C4-2B (cell line): ENCODE data around the gene VSX2.

Experiments used
- H3K27ac ChIP-seq: fragments of 450-650 bp; 2 replicates; pipeline ENCODE4 v1.5.1; 2017
- ZFX ChIP-seq: fragments of 450-650 bp; IDR thresholded peaks from 2 replicates; pipeline ENCODE4 v1.6.1; 2017
- TF ChIP-seq, protein P1 (sequence below): fragments of 450-650 bp; conservative IDR thresholded peaks from 2 replicates; pipeline ENCODE4 v1.5.1; 2017; ENCODE audit warnings: mild to moderate bottlenecking

The VSX2 gene

DNA sequence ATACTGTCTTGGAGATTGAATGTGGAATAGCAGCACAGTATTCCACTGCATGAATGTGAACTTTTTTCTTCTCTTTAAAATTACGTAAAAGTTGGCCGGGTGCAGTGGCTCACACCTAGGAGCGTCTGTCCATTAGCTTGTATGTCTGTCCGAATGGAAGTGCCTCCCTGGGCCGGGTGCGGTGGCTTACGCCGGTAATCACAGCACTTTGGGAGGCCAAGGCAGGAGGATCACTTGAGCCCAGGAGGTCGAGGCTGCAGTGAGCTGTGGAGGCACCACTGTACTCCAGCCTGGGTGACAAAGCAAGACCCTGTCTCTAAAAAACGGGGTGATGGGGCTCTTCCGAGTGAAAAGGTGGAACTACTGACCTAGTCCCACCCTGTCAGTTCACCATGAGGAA is 22.6 kb upstream of the VSX2 start:
- no peak overlapping the region for H3K27ac ChIP-seq
- TF ChIP-seq, protein P1, sequence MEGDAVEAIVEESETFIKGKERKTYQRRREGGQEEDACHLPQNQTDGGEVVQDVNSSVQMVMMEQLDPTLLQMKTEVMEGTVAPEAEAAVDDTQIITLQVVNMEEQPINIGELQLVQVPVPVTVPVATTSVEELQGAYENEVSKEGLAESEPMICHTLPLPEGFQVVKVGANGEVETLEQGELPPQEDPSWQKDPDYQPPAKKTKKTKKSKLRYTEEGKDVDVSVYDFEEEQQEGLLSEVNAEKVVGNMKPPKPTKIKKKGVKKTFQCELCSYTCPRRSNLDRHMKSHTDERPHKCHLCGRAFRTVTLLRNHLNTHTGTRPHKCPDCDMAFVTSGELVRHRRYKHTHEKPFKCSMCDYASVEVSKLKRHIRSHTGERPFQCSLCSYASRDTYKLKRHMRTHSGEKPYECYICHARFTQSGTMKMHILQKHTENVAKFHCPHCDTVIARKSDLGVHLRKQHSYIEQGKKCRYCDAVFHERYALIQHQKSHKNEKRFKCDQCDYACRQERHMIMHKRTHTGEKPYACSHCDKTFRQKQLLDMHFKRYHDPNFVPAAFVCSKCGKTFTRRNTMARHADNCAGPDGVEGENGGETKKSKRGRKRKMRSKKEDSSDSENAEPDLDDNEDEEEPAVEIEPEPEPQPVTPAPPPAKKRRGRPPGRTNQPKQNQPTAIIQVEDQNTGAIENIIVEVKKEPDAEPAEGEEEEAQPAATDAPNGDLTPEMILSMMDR, result no peak
- TF ChIP-seq ZFX, result no peak

DNA sequence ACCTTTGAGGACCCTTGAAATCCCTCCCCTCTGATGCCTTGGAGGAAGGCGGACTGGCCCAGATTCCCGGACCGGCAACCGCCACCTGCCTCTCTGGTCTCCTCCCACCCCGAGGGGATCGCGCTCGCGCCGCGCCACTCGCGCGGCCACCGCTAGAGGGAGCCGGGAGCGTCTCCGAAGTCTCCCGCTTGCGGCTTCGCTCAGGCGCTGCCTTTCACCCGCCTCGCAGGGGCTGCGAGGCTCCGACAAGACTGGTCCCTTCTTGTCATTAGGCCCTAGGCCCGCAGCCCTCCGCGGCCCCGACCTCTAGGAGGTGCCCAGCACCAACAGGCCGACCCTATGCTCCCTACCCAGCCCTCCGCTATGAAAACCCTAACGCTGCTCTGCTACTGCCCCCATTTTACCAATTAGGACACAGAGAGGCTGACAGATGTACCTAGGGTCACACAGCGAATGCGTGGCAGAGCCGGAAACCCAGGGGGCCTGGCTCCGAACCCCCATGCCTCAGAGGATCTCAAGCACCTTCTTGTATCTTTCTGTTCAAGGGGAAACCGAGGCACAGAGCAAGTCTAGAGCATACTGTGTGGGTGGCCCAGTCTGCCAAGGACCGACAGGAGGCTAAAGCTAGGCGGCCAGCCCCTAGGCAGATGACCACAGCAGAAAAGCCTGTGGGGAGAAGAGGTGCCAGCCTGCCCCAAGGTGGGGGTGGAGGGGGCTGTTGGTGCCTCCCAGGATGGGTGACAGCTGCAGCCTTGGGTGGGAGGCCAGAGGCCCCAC is 21.4 kb upstream of the VSX2 start:
- H3K27ac ChIP-seq, result no peak overlapping the region
- no peak for TF ChIP-seq ZFX
- TF ChIP-seq, protein P1, result peak; percentile 99

DNA sequence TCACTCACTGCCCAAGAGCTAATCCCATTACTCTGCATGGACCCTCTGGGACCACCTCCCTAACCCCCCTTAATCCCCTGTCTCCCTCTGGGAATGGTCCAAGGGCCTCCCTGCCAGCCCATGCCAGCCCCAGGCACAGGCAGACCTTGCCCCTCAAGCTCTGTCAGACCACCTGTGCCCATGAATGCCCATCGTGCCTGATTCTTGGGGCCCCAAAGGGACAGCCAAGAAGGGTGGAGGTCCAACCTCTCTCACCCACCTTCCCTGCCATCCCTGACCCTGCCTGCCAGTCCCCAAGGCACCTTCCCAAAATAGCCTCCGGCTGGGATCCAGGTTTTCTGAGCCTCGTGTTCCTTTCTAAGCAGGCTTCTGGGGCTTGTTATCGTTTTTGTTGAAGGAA is 20.8 kb upstream of the VSX2 start:
- H3K27ac ChIP-seq, result no peak overlapping the region
- TF ChIP-seq, protein P1, result no peak
- no peak for TF ChIP-seq ZFX

DNA sequence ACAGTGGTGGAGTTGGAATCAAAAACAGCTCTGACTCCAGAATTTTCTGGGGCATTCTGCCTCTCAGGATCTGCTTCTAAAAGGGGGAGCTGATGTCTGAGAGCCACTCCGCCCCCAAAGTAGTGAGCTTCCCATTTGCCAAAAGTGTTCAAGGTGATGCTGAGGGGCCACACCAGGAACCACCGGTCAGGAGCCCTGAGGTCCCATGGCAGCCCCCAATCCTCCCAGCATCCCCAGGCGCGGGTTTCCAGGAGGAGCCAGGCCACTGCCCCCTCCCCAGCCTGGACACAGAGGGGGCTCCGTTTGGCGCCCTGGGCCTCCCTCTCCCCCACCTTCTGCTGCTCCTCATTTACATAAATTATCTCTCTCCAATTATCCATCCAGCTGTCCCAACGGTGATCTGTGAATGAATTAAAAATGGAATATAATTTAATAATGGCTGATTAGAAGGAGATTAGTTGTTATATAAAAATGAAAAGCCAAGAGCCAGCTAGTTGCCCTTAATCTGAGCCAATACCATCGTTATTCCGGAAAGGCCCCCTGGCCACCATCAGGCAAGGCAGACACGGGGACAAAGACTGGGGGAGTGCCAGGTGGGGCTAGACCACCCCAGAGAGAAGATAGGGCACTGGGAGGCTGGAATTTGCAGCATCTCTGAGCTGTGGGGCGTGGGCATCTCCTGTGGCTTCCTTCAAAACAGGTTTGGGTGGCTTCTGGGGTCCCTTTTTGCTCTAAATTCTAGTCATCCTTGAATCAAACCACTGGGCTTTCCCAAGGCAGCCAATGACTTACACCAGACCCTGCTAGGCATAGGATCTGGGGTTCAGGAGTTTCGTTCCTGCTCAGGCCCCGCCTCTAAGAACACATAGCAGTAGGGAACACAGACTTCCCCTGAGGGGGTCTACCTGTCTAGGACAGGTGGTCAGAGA is 19.7 kb upstream of the VSX2 start:
- TF ChIP-seq, protein P1, result no peak
- TF ChIP-seq ZFX, result no peak
- H3K27ac ChIP-seq, result no peak overlapping the region

DNA sequence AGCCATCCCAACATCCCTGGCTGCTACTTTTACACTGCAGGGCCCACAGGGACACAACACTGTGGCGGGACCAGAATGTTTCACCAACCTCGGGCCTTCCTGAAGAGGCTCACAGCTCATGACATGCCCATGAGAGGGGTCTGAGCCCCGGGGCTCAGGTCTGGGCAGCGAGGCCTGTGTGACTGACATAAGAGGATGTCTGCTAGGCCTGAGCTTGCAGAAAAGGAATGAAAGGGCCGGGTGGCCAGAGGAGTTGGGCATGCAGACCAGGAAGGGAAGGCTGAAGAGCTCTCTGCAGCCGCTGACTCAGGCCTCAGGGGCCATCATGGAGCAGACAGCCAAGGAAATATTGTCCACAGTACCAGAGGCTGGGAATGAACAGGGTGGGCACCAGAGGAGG is 18.3 kb upstream of the VSX2 start:
- no peak overlapping the region for H3K27ac ChIP-seq
- TF ChIP-seq, protein P1, result no peak
- TF ChIP-seq ZFX, result no peak

DNA sequence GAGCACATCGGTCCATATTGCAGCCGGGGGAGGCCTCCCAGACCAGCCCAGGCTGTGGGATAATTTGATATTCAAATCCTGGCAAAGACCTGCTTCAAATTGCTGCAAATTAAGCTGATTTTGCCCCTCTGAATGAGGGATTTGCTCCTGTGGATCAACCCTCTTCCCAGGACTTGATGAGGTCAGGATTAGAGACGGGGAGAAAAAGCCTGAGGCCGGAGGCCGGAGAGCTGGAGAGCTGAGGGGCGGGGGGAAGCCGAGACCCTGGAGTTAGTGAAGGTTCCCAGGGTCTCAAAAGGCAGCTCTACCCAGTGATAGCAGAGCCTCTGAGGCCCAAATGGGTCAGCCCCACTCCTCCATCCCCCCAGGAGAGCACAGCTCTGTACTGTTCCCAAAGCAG is 17.5 kb upstream of the VSX2 start:
- H3K27ac ChIP-seq, result no peak overlapping the region
- TF ChIP-seq ZFX, result no peak
- TF ChIP-seq, protein P1, result no peak

DNA sequence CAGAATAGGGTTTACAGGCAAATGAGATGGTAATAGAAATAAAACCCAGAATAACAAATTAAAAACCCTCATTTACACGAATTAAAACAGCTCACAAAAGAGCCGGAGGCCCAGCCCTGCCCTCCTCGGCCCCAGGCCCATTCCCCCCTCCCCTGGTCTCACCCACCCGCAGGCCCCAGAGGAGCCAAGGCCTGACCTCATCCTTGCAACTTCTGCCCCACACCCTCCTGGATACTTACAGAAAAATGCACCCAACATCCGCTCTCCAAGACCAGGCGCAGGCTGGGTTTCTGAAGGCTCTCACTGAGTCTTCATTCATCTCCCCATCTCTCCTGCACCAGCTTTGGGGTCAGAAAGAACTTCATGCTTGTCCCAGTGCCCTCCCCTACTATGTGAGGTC is 16.2 kb upstream of the VSX2 start:
- TF ChIP-seq ZFX, result no peak
- TF ChIP-seq, protein P1, result no peak
- no peak overlapping the region for H3K27ac ChIP-seq
